Measurements from ENCODE around the gene GFPT1.

Gene GFPT1

GRCh38 chr2:69368588-69368987, 18.4 kb downstream of the GFPT1 start (continued):
- no peak for TF ChIP-seq REST (tag by site-specific recombination; IDR thresholded peaks at IDR 0.05)

- TF ChIP-seq ZNF302 (tag by site-specific recombination; IDR thresholded peaks at IDR 0.05; ENCODE audit: low read depth) (no peak), ZNF366 (tag by site-specific recombination; conservative IDR thresholded peaks at IDR 0.05) (no peak), GLIS1 (tag by site-specific recombination; IDR thresholded peaks at IDR 0.05) (no peak), EGR2 (tag by site-specific recombination; IDR thresholded peaks at IDR 0.05; ENCODE audit: low read depth) (no peak)
- POLR2A ChIA-PET = no interaction called here
- CTCF ChIA-PET = interaction anchor here (0.6 kb wide), 1 partner anchor 44 kb away, joined by 4 read pairs; no protein-coding TSS in a partner anchor
- Histone ChIP-seq H3K9me3 (ENCODE audit: control insufficient read depth, insufficient read depth, low read depth, low read length) (no peaks in the 10 kb centered on the region), H3K4me3 (ENCODE audit: low read depth, low read length) (no peak overlapping the region), H3K27ac (ENCODE audit: extremely low read depth, low read depth, low read length) (no peak overlapping the region), H3K4me1 (ENCODE audit: control insufficient read depth, insufficient read depth, low read length) (no peaks in the 10 kb centered on the region), H3K36me3 (ENCODE audit: control insufficient read depth in 2 of 2, insufficient read depth in 1 of 2, low read length in 2 of 2) (peaks cover 85 to 92% of the 10 kb centered on the region in 2 experiments)
Observed at GRCh38 chr2:69359371-69359770, 27.7 kb downstream of the GFPT1 start.

GRCh38 chr2:69358914-69359313, 28.1 kb downstream of the GFPT1 start:
- ChIA-PET CTCF (interaction anchor here (0.6 kb wide), 1 partner anchor 43 kb away, joined by 4 read pairs; no protein-coding TSS in a partner anchor), POLR2A (no interaction called here)
- Histone ChIP-seq H3K36me3 (ENCODE audit: control insufficient read depth in 2 of 2, insufficient read depth in 1 of 2, low read length in 2 of 2) (peaks cover 88 to 92% of the 10 kb centered on the region in 2 experiments), H3K27ac (ENCODE audit: extremely low read depth, low read depth, low read length) (no peak overlapping the region), H3K9me3 (ENCODE audit: control insufficient read depth, insufficient read depth, low read depth, low read length) (no peaks in the 10 kb centered on the region), H3K4me1 (ENCODE audit: control insufficient read depth, insufficient read depth, low read length) (no peaks in the 10 kb centered on the region), H3K4me3 (ENCODE audit: low read depth, low read length) (no peak overlapping the region)
- TF ChIP-seq ZNF16 (tag by site-specific recombination; IDR thresholded peaks at IDR 0.05; ENCODE audit: low read depth) (no peak), AEBP2 (tag by site-specific recombination; IDR thresholded peaks at IDR 0.05; ENCODE audit: borderline replicate concordance) (no peak), TSHZ1 (tag by site-specific recombination; IDR thresholded peaks at IDR 0.05; ENCODE audit: borderline replicate concordance) (no peak), ZNF248 (tag by site-specific recombination; IDR thresholded peaks at IDR 0.05) (no peak), ZNF148 (tag by site-specific recombination; IDR thresholded peaks at IDR 0.05; ENCODE audit: borderline replicate concordance) (no peak), ZNF473 (tag by site-specific recombination; IDR thresholded peaks at IDR 0.05) (no peak), ZNF146 (tag by site-specific recombination; IDR thresholded peaks at IDR 0.05) (no peak), ZNF449 (tag by site-specific recombination; IDR thresholded peaks at IDR 0.05) (no peak), ZBTB8A (tag by site-specific recombination; IDR thresholded peaks at IDR 0.05) (no peak), ZNF785 (tag by site-specific recombination; IDR thresholded peaks at IDR 0.05) (no peak), ZNF664 (tag by site-specific recombination; IDR thresholded peaks at IDR 0.05) (no peak), ZNF560 (tag by site-specific recombination; IDR thresholded peaks at IDR 0.05; ENCODE audit: borderline replicate concordance) (no peak)

All from HEK293 (cell line).